BJ (cell line): ENCODE results near the gene NFIX. TPM values are rescaled to one million over a fixed set of nuclear protein-coding genes. Genes with fewer than 3 reads are reported as not detected.
A peak's percentile ranks its signal among the peaks of the same experiment; 100 is the strongest.

Source experiments
- CTCF ChIA-PET: fragments of 350-600 bp; formaldehyde crosslinking; extraction: SDS; loops from one replicate; lab custom pipeline; 2021; ENCODE audit warnings: antibody characterized with exemption, inconsistent platforms; lab: Yijun Ruan, JAX
- POLR2A ChIA-PET: fragments of 300-600 bp; sonication (Branson Sonifier 250); formaldehyde crosslinking; extraction: SDS; loops from one replicate; lab custom pipeline; 2021; ENCODE audit warnings: antibody characterized with exemption; lab: Charles Lee
- DNase-seq: peaks from one replicate; pipeline ENCODE4 v3.0.0-alpha.2; 2011; ENCODE audit warnings: low read depth
- H3K27me3 ChIP-seq: 2 replicates; pipeline ENCODE4 v1.6.0; 2011; ENCODE audit warnings: low read length; ENCODE audit not compliant: control insufficient read depth, insufficient read depth
- H3K36me3 ChIP-seq: 2 replicates; pipeline ENCODE4 v1.5.1; 2011; ENCODE audit warnings: low read length; ENCODE audit not compliant: control insufficient read depth, insufficient read depth
- H3K4me3 ChIP-seq: 2 replicates; pipeline ENCODE4 v1.5.1; 2011; ENCODE audit warnings: low read depth, mild to moderate bottlenecking, control low read depth, low read length
- polyA plus RNA-seq: library from polyadenylated mRNA; depleted of rRNA; stranded (reverse); fragments of >200 nt; gene quantifications from 2 replicates; pipeline ENCODE4 v1.2.3, GENCODE V29; 2011
- TF ChIP-seq, protein P1 (sequence below): IDR thresholded peaks from 2 replicates; pipeline ENCODE4 v1.5.1; 2011; ENCODE audit warnings: low read depth, mild to moderate bottlenecking, control low read depth, inconsistent platforms, low read length, moderate library complexity; ENCODE audit not compliant: insufficient read depth

NFIX gene
- polyA plus RNA-seq, 1 experiment, result 29.4 TPM

DNA sequence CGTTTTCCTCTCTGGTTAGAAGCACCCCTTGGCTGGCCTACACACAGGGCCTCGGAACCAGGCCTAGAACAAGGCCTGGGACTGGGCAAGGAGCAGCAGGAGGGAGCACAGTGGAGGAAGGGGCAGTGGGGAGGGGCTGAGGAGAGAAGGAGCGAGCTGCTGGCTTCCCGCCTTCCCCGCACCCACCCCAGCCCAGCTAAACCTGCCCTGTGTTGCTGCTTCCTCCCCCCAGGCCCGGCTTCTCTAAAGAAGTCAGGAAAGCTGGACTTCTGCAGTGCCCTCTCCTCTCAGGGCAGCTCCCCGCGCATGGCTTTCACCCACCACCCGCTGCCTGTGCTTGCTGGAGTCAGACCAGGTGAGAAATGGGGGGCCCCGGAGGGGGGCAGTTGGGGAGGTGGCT is 83.1 kb downstream of the NFIX start:
- POLR2A ChIA-PET, result interaction anchor here (0.6 kb wide), 1 partner anchor 24 kb away, joined by 3 read pairs; no protein-coding TSS in a partner anchor
- H3K4me3 ChIP-seq, result no peak overlapping the region
- H3K27me3 ChIP-seq, result no peaks in the 10 kb centered on the region
- peaks cover 41% of the 10 kb centered on the region for H3K36me3 ChIP-seq
- TF ChIP-seq, protein P1, sequence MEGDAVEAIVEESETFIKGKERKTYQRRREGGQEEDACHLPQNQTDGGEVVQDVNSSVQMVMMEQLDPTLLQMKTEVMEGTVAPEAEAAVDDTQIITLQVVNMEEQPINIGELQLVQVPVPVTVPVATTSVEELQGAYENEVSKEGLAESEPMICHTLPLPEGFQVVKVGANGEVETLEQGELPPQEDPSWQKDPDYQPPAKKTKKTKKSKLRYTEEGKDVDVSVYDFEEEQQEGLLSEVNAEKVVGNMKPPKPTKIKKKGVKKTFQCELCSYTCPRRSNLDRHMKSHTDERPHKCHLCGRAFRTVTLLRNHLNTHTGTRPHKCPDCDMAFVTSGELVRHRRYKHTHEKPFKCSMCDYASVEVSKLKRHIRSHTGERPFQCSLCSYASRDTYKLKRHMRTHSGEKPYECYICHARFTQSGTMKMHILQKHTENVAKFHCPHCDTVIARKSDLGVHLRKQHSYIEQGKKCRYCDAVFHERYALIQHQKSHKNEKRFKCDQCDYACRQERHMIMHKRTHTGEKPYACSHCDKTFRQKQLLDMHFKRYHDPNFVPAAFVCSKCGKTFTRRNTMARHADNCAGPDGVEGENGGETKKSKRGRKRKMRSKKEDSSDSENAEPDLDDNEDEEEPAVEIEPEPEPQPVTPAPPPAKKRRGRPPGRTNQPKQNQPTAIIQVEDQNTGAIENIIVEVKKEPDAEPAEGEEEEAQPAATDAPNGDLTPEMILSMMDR, result no peak
- CTCF ChIA-PET, result interaction anchor here (0.6 to 5.4 kb wide), 8 partner anchors 10 to 113 kb away, joined by 3 to 37 read pairs (median 5); no protein-coding TSS in a partner anchor
- no peak for DNase-seq

DNA sequence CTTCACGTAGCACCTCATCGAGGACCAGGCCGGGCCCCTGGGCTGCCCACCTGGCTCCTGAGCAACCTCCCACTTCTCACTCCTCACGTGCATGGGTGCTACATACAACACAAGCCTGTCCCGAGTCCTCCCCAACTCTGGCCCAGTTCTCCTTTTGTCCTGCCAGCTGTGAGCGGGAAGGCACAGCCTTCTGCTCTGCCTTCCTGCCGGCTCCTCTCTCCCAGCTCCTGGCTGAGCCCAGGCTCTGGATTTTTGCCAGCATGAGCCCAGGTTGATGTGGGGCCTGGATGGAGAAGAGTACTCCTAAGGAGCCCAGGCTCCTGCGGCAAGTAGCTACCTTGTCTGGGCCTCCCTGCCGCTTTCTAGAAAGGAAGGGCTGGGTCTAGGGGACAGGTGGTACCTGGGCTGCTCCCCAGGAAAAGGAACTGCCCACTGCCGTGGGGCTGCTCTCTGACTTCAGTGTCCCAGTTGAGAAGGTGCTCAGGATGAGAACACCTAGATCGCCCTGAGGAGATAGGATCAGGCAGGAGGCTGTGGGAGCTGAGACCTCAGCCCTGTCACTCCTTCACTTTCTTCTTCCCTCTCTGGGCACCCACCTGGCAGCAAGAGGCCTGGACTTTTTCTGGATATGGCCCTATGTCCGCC is 83.7 kb downstream of the NFIX start:
- ChIA-PET CTCF (interaction anchor here (0.6 to 5.4 kb wide), 10 partner anchors 11 to 114 kb away, joined by 3 to 37 read pairs (median 5); no protein-coding TSS in a partner anchor), POLR2A (interaction anchor here (0.6 kb wide), 1 partner anchor 24 kb away, joined by 3 read pairs; no protein-coding TSS in a partner anchor)
- Histone ChIP-seq H3K36me3 (peaks cover 42% of the 10 kb centered on the region), H3K4me3 (no peak overlapping the region), H3K27me3 (no peaks in the 10 kb centered on the region)
- no peak for DNase-seq
- TF ChIP-seq, protein P1, result no peak

DNA sequence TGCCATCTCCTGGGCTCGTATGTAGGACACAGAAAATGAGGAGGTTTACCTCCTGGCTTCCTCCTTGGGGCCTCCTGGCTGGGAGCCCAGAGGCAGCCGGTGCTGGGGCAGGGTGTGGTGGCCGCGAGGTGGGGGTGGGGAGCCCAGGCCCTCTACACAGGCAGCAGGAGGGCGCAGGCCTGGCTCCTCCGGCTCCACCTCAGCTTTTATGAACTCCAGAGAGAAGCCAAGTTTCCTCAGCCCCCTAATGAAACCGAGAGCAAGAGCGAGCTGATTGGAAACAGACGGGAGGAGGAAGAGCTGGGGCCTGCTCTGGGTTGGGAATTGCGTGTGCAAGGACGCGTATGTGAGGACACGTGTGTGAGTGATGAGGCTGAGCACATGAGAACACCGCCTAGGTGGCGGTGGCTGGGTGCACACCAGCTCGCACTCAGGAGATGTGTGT is 84.3 kb downstream of the NFIX start:
- H3K27me3 ChIP-seq, result no peaks in the 10 kb centered on the region
- no peak overlapping the region for H3K4me3 ChIP-seq
- H3K36me3 ChIP-seq, result peaks cover 42% of the 10 kb centered on the region
- ChIA-PET POLR2A (no interaction called here), CTCF (interaction anchor here (0.8 to 5.4 kb wide), 11 partner anchors 11 to 114 kb away, joined by 3 to 37 read pairs (median 4); no protein-coding TSS in a partner anchor)
- TF ChIP-seq, protein P1, result peak; percentile 23; the same call in 1 of the 2 replicates
- peak; percentile 70 for DNase-seq

DNA sequence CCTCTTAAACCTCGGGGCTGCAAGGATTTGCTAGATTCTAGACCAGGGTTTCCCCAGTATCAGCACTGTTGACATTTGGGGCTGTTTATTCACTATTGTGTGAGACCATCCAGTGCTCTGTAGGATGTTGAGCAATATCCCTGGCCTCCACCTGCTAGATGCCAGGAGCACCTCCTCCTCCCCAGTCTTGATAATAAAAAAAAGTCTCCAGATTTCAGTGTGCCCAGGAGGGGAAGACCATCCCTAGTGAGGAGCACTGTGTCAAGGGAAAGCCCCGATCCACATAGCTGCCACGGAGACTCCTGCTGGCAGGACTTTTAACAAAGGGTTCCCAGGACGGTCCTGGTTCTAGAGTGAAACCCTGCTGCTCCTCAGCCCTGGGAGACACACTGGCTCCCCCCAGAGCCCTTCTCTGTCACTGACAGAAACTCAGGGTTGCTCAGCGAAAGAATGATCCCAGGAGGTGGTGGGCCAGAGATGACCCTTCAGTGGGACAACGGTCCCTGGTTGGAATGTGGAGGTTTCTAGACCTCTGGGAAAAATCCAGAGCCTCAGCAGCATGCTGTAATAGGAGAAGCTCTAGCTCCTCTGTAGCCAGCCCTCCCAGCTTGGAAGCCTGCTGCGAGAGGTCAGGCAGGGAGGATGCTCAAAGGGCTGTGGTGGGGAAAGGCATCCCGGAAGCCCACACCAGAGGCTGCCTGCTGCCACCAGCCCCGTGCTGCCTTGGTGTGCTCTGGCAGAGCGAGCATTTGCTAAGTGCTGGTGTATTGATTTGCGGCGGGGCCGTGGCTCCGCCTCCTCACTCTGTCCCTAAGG is 87.1 kb downstream of the NFIX start:
- H3K27me3 ChIP-seq, result no peaks in the 10 kb centered on the region
- TF ChIP-seq, protein P1, result peak; percentile 56
- CTCF ChIA-PET, result interaction anchor here (0.7 to 3.7 kb wide), 8 partner anchors 9 to 105 kb away, joined by 4 to 19 read pairs (median 6); no protein-coding TSS in a partner anchor
- POLR2A ChIA-PET, result no interaction called here
- H3K4me3 ChIP-seq, result no peak overlapping the region
- H3K36me3 ChIP-seq, result peaks cover 37% of the 10 kb centered on the region
- no peak for DNase-seq

DNA sequence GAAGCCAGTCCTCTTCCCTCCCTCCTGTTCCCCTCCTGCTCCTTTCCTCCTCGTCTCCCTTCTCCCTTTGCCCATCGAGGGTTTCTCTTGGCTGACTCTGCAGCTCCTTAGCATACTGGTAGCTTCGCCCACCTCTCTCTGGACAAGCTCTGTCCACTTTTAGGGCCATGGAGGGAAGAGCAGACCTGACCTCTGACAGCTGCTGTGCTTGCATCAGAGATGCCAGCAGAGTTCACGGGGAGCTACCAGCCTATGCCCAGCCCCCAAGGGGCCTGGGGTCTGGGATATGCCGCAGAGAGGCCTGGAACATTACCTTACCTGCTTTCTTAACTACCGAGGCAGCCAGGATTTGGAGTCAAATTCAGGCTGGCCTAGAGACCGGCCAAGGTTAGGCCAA is 87.7 kb downstream of the NFIX start:
- ChIA-PET CTCF (interaction anchor here (1.3 to 3.7 kb wide), 6 partner anchors 10 to 106 kb away, joined by 4 to 19 read pairs (median 7); no protein-coding TSS in a partner anchor), POLR2A (no interaction called here)
- H3K36me3 ChIP-seq, result peaks cover 37% of the 10 kb centered on the region
- TF ChIP-seq, protein P1, result no peak
- DNase-seq, result no peak
- no peak overlapping the region for H3K4me3 ChIP-seq
- H3K27me3 ChIP-seq, result no peaks in the 10 kb centered on the region
